GM23338 (cell line): Measurements from ENCODE around the gene FER. TPM values are rescaled to one million over a fixed set of nuclear protein-coding genes. Genes with fewer than 3 reads are reported as not detected.

Experiments used
- ATAC-seq: fragments of 200-7000 bp; cut with Tn5 transposase; 3 replicates; pipeline ENCODE4 v1.9.1; 2020
- DNase-seq: peaks from one replicate; pipeline ENCODE4 v3.0.0-alpha.2; 2015; ENCODE audit warnings: low spot score
- H2AFZ ChIP-seq: fragments of 200-600 bp; sonication (generic); 2 replicates; pipeline ENCODE4 v1.8.0; 2016; ENCODE audit warnings: antibody characterized with exemption, mild to moderate bottlenecking, moderate library complexity
- H3F3A ChIP-seq: fragments of 200-600 bp; sonication (generic); replicated peaks from 2 replicates; pipeline ENCODE4 v1.8.0; 2017; ENCODE audit warnings: antibody characterized with exemption, mixed run types, low read depth
- H3K27ac ChIP-seq: fragments of 200-600 bp; sonication (generic); 2 replicates; pipeline ENCODE4 v1.6.1; 2016; ENCODE audit warnings: low read depth
- H3K27me3 ChIP-seq: fragments of 200-600 bp; sonication (generic); 2 replicates; pipeline ENCODE4 v1.8.0; 2016; ENCODE audit warnings: mild to moderate bottlenecking, mixed run types, moderate library complexity; ENCODE audit not compliant: insufficient read depth
- H3K36me3 ChIP-seq: fragments of 200-600 bp; sonication (generic); 2 replicates; pipeline ENCODE4 v1.8.0; 2016; ENCODE audit warnings: mild to moderate bottlenecking; ENCODE audit not compliant: insufficient read depth
- H3K4me1 ChIP-seq: fragments of 200-600 bp; sonication (generic); 2 replicates; pipeline ENCODE4 v1.8.0; 2016; ENCODE audit warnings: mild to moderate bottlenecking, moderate library complexity; ENCODE audit not compliant: insufficient read depth
- H3K4me2 ChIP-seq: fragments of 200-600 bp; sonication (generic); 2 replicates; pipeline ENCODE4 v1.7.1; 2017; ENCODE audit warnings: mixed run types
- H3K4me3 ChIP-seq: fragments of 200-600 bp; sonication (generic); 2 replicates; pipeline ENCODE4 v1.6.1; 2016; ENCODE audit warnings: mixed run types
- H3K79me2 ChIP-seq: fragments of 200-600 bp; sonication (generic); replicated peaks from 2 replicates; pipeline ENCODE4 v1.8.0; 2017; ENCODE audit warnings: mild to moderate bottlenecking; ENCODE audit not compliant: insufficient read depth
- H3K9me2 ChIP-seq: fragments of 200-600 bp; sonication (generic); 2 replicates; pipeline ENCODE4 v1.8.0; 2017; ENCODE audit not compliant: insufficient read depth
- H4K20me1 ChIP-seq: fragments of 200-600 bp; sonication (generic); replicated peaks from 2 replicates; pipeline ENCODE4 v1.8.0; 2017; ENCODE audit warnings: mild to moderate bottlenecking; ENCODE audit not compliant: insufficient read depth
- H3K27ac Mint-ChIP-seq: 2 replicates; pipeline ENCODE4 v1.8.0; 2020; ENCODE audit warnings: inconsistent platforms, mild to moderate bottlenecking, moderate library complexity, mixed read lengths
- H3K27me3 Mint-ChIP-seq: 3 replicates; pipeline ENCODE4 v1.8.0; 2022; ENCODE audit warnings: low read depth, mild to moderate bottlenecking, moderate library complexity, mixed read lengths, inconsistent platforms; ENCODE audit not compliant: insufficient read depth, poor library complexity
- H3K36me3 Mint-ChIP-seq: 3 replicates; pipeline ENCODE4 v1.8.0; 2021; ENCODE audit warnings: low read depth, mild to moderate bottlenecking, inconsistent platforms, moderate library complexity, mixed read lengths
- H3K4me1 Mint-ChIP-seq: 3 replicates; pipeline ENCODE4 v1.8.0; 2020; ENCODE audit warnings: mild to moderate bottlenecking, inconsistent platforms, mixed read lengths
- H3K4me3 Mint-ChIP-seq: 3 replicates; pipeline ENCODE4 v1.8.0; 2021; ENCODE audit warnings: moderate library complexity, mild to moderate bottlenecking, inconsistent platforms, mixed read lengths
- H3K9me3 Mint-ChIP-seq: 3 replicates; pipeline ENCODE4 v1.8.0; 2020; ENCODE audit warnings: moderate library complexity, mild to moderate bottlenecking, inconsistent platforms, mixed read lengths
- CREB1 ChIP-seq: fragments of 250-450 bp; sonication (Bioruptor Pico); IDR thresholded peaks from 2 replicates; pipeline ENCODE4 v1.5.0; 2020; ENCODE audit warnings: low read depth, mild to moderate bottlenecking, moderate library complexity
- NANOG ChIP-seq: IDR thresholded peaks from 2 replicates; pipeline ENCODE4 v1.6.1; 2016; ENCODE audit warnings: antibody characterized with exemption, borderline replicate concordance
- ZNF114 ChIP-seq: fragments of 250-450 bp; sonication (Bioruptor Pico); IDR thresholded peaks from 2 replicates; pipeline ENCODE4 v1.5.0; 2020; ENCODE audit warnings: mild to moderate bottlenecking, moderate library complexity
- ZNF331 ChIP-seq: fragments of 250-450 bp; sonication (Bioruptor Pico); IDR thresholded peaks from 2 replicates; pipeline ENCODE4 v1.5.0; 2020; ENCODE audit warnings: low read depth, mild to moderate bottlenecking, moderate library complexity
- polyA plus RNA-seq: library from polyadenylated mRNA; unstranded; fragments of >200 nt; fragmentation: Nextera tagmentation; extraction: Ambion mirVana; gene quantifications from 2 replicates; pipeline ENCODE4 v1.2.1, GENCODE V29; 2016
- total RNA-seq: library from RNA; depleted of rRNA; stranded (reverse); fragments of >200 nt; shearing (Covaris generic); gene quantifications from 2 replicates; pipeline ENCODE4 v1.2.3, GENCODE V29; 2014
- TF ChIP-seq, protein P1 (sequence below): IDR thresholded peaks from 2 replicates; pipeline ENCODE4 v1.6.1; 2016; ENCODE audit warnings: antibody characterized with exemption
- TF ChIP-seq, protein P2 (sequence below), 2 experiments: fragments of 200-600 bp in 1 of 2; sonication (generic) in 1 of 2; conservative IDR thresholded peaks; 2 replicates each; pipeline versions ENCODE4 v1.5.1 to v1.6.1; 2016 to 2017; ENCODE audit warnings: antibody characterized with exemption in 2 of 2, low read depth in 2 of 2, mild to moderate bottlenecking in 2 of 2, moderate library complexity in 1 of 2
- TF ChIP-seq, protein P3 (sequence below): fragments of 250-450 bp; sonication (Bioruptor Pico); IDR thresholded peaks from 2 replicates; pipeline ENCODE4 v1.5.0; 2020; ENCODE audit warnings: mild to moderate bottlenecking, moderate library complexity

The FER gene
- total and polyA plus RNA-seq, 2 experiments from 2014 or later: 17.4 to 34.8 TPM

DNA sequence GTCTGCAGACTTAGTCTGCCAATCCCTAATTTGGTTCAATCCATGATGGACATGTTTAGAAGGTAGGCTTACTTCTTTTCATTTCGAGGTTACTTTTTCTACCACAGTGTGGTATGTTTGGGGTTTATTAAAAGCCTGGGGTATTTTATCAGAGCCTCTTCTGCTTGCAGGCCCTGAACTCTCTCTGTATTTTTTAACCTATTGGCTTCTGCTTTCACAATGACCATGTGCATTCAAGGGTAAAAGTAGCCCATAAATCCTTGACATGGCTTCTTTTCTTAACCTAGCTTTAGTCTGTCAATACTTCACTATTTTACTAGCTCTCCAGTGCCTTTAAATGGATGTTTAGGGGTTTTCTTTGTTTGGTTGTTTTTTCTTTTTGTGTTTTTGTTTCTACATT is 286.6 kb downstream of the FER start:
- Mint-ChIP-seq H3K4me1 (no peaks in the 10 kb centered on the region), H3K36me3 (no peaks in the 10 kb centered on the region), H3K4me3 (no peak overlapping the region), H3K9me3 (no peaks in the 10 kb centered on the region), H3K27me3 (peaks cover 2% of the 10 kb centered on the region), H3K27ac (no peak overlapping the region)
- ATAC-seq (no peak), DNase-seq (no peak)
- no peaks in the 10 kb centered on the region for H3K79me2 ChIP-seq
- H3K27me3 ChIP-seq: no peaks in the 10 kb centered on the region
- TF ChIP-seq NANOG: no peak
- TF ChIP-seq, protein P1, sequence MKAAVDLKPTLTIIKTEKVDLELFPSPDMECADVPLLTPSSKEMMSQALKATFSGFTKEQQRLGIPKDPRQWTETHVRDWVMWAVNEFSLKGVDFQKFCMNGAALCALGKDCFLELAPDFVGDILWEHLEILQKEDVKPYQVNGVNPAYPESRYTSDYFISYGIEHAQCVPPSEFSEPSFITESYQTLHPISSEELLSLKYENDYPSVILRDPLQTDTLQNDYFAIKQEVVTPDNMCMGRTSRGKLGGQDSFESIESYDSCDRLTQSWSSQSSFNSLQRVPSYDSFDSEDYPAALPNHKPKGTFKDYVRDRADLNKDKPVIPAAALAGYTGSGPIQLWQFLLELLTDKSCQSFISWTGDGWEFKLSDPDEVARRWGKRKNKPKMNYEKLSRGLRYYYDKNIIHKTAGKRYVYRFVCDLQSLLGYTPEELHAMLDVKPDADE: no peak
- no peak for TF ChIP-seq ZNF114 (CRISPR knock-in tag)
- TF ChIP-seq CREB1 (CRISPR knock-in tag): no peak
- TF ChIP-seq, protein P2, sequence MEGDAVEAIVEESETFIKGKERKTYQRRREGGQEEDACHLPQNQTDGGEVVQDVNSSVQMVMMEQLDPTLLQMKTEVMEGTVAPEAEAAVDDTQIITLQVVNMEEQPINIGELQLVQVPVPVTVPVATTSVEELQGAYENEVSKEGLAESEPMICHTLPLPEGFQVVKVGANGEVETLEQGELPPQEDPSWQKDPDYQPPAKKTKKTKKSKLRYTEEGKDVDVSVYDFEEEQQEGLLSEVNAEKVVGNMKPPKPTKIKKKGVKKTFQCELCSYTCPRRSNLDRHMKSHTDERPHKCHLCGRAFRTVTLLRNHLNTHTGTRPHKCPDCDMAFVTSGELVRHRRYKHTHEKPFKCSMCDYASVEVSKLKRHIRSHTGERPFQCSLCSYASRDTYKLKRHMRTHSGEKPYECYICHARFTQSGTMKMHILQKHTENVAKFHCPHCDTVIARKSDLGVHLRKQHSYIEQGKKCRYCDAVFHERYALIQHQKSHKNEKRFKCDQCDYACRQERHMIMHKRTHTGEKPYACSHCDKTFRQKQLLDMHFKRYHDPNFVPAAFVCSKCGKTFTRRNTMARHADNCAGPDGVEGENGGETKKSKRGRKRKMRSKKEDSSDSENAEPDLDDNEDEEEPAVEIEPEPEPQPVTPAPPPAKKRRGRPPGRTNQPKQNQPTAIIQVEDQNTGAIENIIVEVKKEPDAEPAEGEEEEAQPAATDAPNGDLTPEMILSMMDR (conservative IDR thresholded peaks at IDR 0.05; ENCODE audit: low read depth in 2 of 2): no peak
- TF ChIP-seq, protein P3, sequence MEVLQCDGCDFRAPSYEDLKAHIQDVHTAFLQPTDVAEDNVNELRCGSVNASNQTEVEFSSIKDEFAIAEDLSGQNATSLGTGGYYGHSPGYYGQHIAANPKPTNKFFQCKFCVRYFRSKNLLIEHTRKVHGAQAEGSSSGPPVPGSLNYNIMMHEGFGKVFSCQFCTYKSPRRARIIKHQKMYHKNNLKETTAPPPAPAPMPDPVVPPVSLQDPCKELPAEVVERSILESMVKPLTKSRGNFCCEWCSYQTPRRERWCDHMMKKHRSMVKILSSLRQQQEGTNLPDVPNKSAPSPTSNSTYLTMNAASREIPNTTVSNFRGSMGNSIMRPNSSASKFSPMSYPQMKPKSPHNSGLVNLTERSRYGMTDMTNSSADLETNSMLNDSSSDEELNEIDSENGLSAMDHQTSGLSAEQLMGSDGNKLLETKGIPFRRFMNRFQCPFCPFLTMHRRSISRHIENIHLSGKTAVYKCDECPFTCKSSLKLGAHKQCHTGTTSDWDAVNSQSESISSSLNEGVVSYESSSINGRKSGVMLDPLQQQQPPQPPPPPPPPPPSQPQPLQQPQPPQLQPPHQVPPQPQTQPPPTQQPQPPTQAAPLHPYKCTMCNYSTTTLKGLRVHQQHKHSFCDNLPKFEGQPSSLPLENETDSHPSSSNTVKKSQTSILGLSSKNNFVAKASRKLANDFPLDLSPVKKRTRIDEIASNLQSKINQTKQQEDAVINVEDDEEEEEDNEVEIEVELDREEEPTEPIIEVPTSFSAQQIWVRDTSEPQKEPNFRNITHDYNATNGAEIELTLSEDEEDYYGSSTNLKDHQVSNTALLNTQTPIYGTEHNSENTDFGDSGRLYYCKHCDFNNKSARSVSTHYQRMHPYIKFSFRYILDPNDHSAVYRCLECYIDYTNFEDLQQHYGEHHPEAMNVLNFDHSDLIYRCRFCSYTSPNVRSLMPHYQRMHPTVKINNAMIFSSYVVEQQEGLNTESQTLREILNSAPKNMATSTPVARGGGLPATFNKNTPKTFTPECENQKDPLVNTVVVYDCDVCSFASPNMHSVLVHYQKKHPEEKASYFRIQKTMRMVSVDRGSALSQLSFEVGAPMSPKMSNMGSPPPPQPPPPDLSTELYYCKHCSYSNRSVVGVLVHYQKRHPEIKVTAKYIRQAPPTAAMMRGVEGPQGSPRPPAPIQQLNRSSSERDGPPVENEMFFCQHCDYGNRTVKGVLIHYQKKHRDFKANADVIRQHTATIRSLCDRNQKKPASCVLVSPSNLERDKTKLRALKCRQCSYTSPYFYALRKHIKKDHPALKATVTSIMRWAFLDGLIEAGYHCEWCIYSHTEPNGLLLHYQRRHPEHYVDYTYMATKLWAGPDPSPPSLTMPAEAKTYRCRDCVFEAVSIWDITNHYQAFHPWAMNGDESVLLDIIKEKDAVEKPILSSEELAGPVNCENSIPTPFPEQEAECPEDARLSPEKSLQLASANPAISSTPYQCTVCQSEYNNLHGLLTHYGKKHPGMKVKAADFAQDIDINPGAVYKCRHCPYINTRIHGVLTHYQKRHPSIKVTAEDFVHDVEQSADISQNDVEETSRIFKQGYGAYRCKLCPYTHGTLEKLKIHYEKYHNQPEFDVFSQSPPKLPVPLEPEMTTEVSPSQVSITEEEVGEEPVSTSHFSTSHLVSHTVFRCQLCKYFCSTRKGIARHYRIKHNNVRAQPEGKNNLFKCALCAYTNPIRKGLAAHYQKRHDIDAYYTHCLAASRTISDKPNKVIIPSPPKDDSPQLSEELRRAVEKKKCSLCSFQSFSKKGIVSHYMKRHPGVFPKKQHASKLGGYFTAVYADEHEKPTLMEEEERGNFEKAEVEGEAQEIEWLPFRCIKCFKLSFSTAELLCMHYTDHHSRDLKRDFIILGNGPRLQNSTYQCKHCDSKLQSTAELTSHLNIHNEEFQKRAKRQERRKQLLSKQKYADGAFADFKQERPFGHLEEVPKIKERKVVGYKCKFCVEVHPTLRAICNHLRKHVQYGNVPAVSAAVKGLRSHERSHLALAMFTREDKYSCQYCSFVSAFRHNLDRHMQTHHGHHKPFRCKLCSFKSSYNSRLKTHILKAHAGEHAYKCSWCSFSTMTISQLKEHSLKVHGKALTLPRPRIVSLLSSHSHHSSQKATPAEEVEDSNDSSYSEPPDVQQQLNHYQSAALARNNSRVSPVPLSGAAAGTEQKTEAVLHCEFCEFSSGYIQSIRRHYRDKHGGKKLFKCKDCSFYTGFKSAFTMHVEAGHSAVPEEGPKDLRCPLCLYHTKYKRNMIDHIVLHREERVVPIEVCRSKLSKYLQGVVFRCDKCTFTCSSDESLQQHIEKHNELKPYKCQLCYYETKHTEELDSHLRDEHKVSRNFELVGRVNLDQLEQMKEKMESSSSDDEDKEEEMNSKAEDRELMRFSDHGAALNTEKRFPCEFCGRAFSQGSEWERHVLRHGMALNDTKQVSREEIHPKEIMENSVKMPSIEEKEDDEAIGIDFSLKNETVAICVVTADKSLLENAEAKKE (CRISPR knock-in tag): no peak
- no peak for TF ChIP-seq ZNF331 (CRISPR knock-in tag)
- H3K36me3 ChIP-seq: no peaks in the 10 kb centered on the region
- H3K4me3 ChIP-seq: no peak overlapping the region
- H3F3A ChIP-seq: no peaks in the 10 kb centered on the region
- H4K20me1 ChIP-seq: no peaks in the 10 kb centered on the region
- no peak overlapping the region for H2AFZ ChIP-seq
- no peaks in the 10 kb centered on the region for H3K4me1 ChIP-seq
- no peak overlapping the region for H3K4me2 ChIP-seq
- H3K27ac ChIP-seq: no peak overlapping the region
- no peaks in the 10 kb centered on the region for H3K9me2 ChIP-seq
